ENCODE measurements around the gene TPT1. TPM values are rescaled to one million over a fixed set of nuclear protein-coding genes. Genes with fewer than 3 reads are reported as not detected.
"Not testable (repeated sequence)": the region's sequence is repeated elsewhere in the genome, so short reads cannot be mapped to it uniquely, and the experiment has no call there.

Gene TPT1
- total and polyA plus RNA-seq, 9 of the 15 experiments (the other 6 are each of a cell fraction or from before 2014, with no cell fraction given), result 602 to 2,508 (median 1,784) TPM

- H3K36me3 ChIP-seq (ENCODE audit: control insufficient read depth, insufficient read depth, low read length); H3K9me3 ChIP-seq (replicated peaks; ENCODE audit: control insufficient read depth, insufficient read depth, low read depth, low read length); H3K27me3 ChIP-seq (ENCODE audit: control insufficient read depth in 2 of 2, insufficient read depth in 2 of 2, low read length in 2 of 2); BruUV-seq (replicated peaks); H3K27ac ChIP-seq (ENCODE audit: extremely low read depth, low read depth, low read length); H4K20me1 ChIP-seq (replicated peaks; ENCODE audit: control insufficient read depth, insufficient read depth, low read length); in situ Hi-C loops (cut with MboI); H3K4me3 ChIP-seq; H3K9me1 ChIP-seq (ENCODE audit: control insufficient read depth, insufficient read depth, low read length); H3K9ac ChIP-seq (ENCODE audit: insufficient read depth in 1 of 2, low read depth in 2 of 2, low read length in 2 of 2); intact Hi-C loops (cut with micrococcal nuclease); H3K79me2 ChIP-seq (ENCODE audit: control insufficient read depth, insufficient read depth, low read length); FAIRE-seq; H3K4me2 ChIP-seq (ENCODE audit: insufficient read depth, low read length); DNase-seq (ENCODE audit: extremely low read depth in 1 of 4, low spot score in 3 of 4); H2AFZ ChIP-seq (ENCODE audit: low read depth, low read length); CTCF ChIA-PET (ENCODE audit: low intra/inter-chr PET ratio): not testable (repeated sequence)
- peak; percentile 58 for TF ChIP-seq ZNF121 (CRISPR knock-in tag; conservative IDR thresholded peaks at IDR 0.05)
- peak; percentile 13; the same call in 2 of the 3 replicates for ATAC-seq
- POLR2A ChIA-PET, result interaction anchor here (1.2 kb wide), 1 partner anchor 252 kb away, joined by 3 read pairs; no protein-coding TSS in a partner anchor
- 59% methylated on average over 3 of the region's 3 CpGs for WGBS (ENCODE audit: insufficient coverage, low coverage, missing lambda C conversion rate)
- H3K4me1 ChIP-seq (replicated peaks in 1 of 2; ENCODE audit: control insufficient read depth in 2 of 2, insufficient read depth in 2 of 2, low read length in 2 of 2), result peaks cover 16 to 21% of the 10 kb centered on the region in 2 experiments; a peak in 4 of 5 replicates
Observed at GRCh38 chr13:45298550-45298949, 42.4 kb downstream of the TPT1 start.

GRCh38 chr13:45298206-45298505, 42.8 kb downstream of the TPT1 start:
- no TSS peak for BruUV-seq (replicated peaks)
- Histone ChIP-seq H2AFZ (ENCODE audit: low read depth, low read length) (no peak overlapping the region), H3K27me3 (ENCODE audit: control insufficient read depth in 2 of 2, insufficient read depth in 2 of 2, low read length in 2 of 2) (no peaks in the 10 kb centered on the region), H3K27ac (ENCODE audit: extremely low read depth, low read depth, low read length) (no peak overlapping the region), H3K4me3 (no peak overlapping the region), H3K9me1 (ENCODE audit: control insufficient read depth, insufficient read depth, low read length) (peaks cover 2% of the 10 kb centered on the region), H3K36me3 (ENCODE audit: control insufficient read depth, insufficient read depth, low read length) (no peaks in the 10 kb centered on the region), H3K4me2 (ENCODE audit: insufficient read depth, low read length) (no peak overlapping the region), H3K9me3 (replicated peaks; ENCODE audit: control insufficient read depth, insufficient read depth, low read depth, low read length) (no peaks in the 10 kb centered on the region), H3K79me2 (ENCODE audit: control insufficient read depth, insufficient read depth, low read length) (no peaks in the 10 kb centered on the region), H3K4me1 (replicated peaks in 1 of 2; ENCODE audit: control insufficient read depth in 2 of 2, insufficient read depth in 2 of 2, low read length in 2 of 2) (peaks cover 16 to 21% of the 10 kb centered on the region in 2 experiments; a peak in 4 of 5 replicates), H3K9ac (ENCODE audit: insufficient read depth in 1 of 2, low read depth in 2 of 2, low read length in 2 of 2) (no peak overlapping the region; a peak in 1 of 4 replicates), H4K20me1 (replicated peaks; ENCODE audit: control insufficient read depth, insufficient read depth, low read length) (0 out of 2 replicates have a peak, but pooled peaks cover 4% of the 10 kb centered on the region)
- ChIA-PET CTCF (ENCODE audit: low intra/inter-chr PET ratio) (no interaction called here), POLR2A (interaction anchor here (0.9 to 1.3 kb wide), 2 partner anchors 10 to 11 kb away, joined by 4 read pairs; no protein-coding TSS in a partner anchor)
- no peak for ATAC-seq
- FAIRE-seq, result no peak
- no peak for TF ChIP-seq TAF15 (IDR thresholded peaks at IDR 0.05; ENCODE audit: low read depth, low read length)
- no peak for TF ChIP-seq ID3 (CRISPR knock-in tag; IDR thresholded peaks at IDR 0.05)
- TF ChIP-seq ID3 (tag; IDR thresholded peaks at IDR 0.05), result no peak
- no peak for TF ChIP-seq ZSCAN29 (IDR thresholded peaks at IDR 0.05)
- no peak for TF ChIP-seq NR2F6 (CRISPR knock-in tag; IDR thresholded peaks at IDR 0.05)
- in situ Hi-C loops (cut with MboI), result no loop called here
- intact Hi-C loops (cut with micrococcal nuclease), result no loop called here
- WGBS (ENCODE audit: insufficient coverage, low coverage, missing lambda C conversion rate), result 79% methylated on average over 2 of the region's 2 CpGs
- no peak for DNase-seq (ENCODE audit: extremely low read depth in 1 of 4, low spot score in 3 of 4)
